IPS-18c (cell line): ENCODE results near the gene DOCK2.

Source experiments
- H3K4me3 ChIP-seq: 2 replicates; pipeline ENCODE4 v1.7.0; 2013; ENCODE audit warnings: low read depth, mild to moderate bottlenecking, low read length, moderate library complexity; ENCODE audit not compliant: insufficient read depth
- H3K9me3 ChIP-seq: one replicate; pipeline ENCODE4 v1.6.1; 2013; ENCODE audit warnings: mild to moderate bottlenecking, low read length, moderate library complexity; ENCODE audit not compliant: control insufficient read depth, insufficient read depth

Gene DOCK2

GRCh38 chr5:170095646-170096045 is 458.6 kb downstream of the DOCK2 start:
- no peaks in the 10 kb centered on the region for H3K9me3 ChIP-seq

GRCh38 chr5:170097934-170098333 is 460.9 kb downstream of the DOCK2 start:
- no peak overlapping the region for H3K4me3 ChIP-seq
- no peaks in the 10 kb centered on the region for H3K9me3 ChIP-seq

More at GRCh38 chr5:170095646-170096045, 458.6 kb downstream of the DOCK2 start:
- no peak overlapping the region for H3K4me3 ChIP-seq

DNA sequence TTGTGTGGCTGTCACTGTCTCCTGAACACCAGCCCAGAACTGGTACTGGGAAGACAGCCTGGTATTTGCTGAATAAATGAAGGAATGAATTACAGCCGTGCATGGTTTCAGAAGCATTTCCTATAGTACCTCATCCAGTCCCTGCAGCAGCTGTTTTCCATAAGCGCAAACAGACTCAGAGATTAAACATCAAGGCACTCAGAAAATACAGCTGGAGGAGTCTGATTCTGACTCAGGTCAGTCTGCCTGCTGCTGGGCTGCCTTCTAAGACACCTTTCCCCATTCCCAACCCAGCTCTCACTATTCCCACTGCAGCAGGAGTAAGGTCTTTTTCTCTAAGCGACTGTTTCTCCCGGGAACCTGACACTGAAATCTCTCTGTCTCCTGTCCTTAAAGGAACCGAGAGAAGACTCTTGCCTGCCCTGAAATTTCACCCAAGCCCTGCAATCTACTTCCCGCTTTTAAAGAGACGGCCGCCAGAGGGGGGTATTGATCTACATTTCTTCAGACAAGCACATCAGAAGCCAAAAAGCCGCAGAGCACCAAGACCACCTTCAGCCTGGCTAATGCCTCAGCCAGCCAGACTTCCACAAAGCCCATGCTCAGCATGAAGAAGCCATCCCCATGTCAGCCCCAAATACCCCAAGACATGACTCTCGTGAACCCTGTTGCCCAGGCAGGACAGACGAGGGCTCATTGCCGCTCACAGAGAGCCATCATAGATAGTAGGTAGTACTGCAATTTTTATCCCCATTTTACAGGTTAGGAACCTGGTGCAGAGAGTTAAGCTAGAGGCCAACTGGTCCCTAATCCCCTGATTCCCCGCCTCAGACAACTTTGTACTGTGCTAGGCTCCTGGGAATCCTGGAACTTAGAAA is 463.2 kb downstream of the DOCK2 start:
- Histone ChIP-seq H3K4me3 (no peak overlapping the region), H3K9me3 (no peaks in the 10 kb centered on the region)

GRCh38 chr5:170103447-170103846 is 466.4 kb downstream of the DOCK2 start:
- Histone ChIP-seq H3K9me3 (no peaks in the 10 kb centered on the region), H3K4me3 (no peak overlapping the region)

GRCh38 chr5:170104299-170104698 is 467.2 kb downstream of the DOCK2 start:
- H3K4me3 ChIP-seq, result no peak overlapping the region
- H3K9me3 ChIP-seq, result no peaks in the 10 kb centered on the region

GRCh38 chr5:170104710-170105109 is 467.6 kb downstream of the DOCK2 start:
- no peaks in the 10 kb centered on the region for H3K9me3 ChIP-seq
- no peak overlapping the region for H3K4me3 ChIP-seq

GRCh38 chr5:170105642-170106611 is 468.9 kb downstream of the DOCK2 start, which contains the start of gene FOXI1:
Gene FOXI1 (plus strand): TSS chr5:170105897. CDS start chr5:170105958, 61 bp downstream.
- H3K4me3 ChIP-seq, result no peak within 1 kb of the TSS

GRCh38 chr5:170107674-170108073 is 470.6 kb downstream of the DOCK2 start:
- no peaks in the 10 kb centered on the region for H3K9me3 ChIP-seq
- H3K4me3 ChIP-seq, result no peak overlapping the region

More at GRCh38 chr5:170105642-170106611, 468.9 kb downstream of the DOCK2 start, which contains the start of gene FOXI1:
- H3K9me3 ChIP-seq, result no peaks in the 10 kb centered on the region

- Histone ChIP-seq H3K4me3 (no peak overlapping the region), H3K9me3 (no peaks in the 10 kb centered on the region)
Measured at GRCh38 chr5:170108266-170108785, 471.3 kb downstream of the DOCK2 start.

DNA sequence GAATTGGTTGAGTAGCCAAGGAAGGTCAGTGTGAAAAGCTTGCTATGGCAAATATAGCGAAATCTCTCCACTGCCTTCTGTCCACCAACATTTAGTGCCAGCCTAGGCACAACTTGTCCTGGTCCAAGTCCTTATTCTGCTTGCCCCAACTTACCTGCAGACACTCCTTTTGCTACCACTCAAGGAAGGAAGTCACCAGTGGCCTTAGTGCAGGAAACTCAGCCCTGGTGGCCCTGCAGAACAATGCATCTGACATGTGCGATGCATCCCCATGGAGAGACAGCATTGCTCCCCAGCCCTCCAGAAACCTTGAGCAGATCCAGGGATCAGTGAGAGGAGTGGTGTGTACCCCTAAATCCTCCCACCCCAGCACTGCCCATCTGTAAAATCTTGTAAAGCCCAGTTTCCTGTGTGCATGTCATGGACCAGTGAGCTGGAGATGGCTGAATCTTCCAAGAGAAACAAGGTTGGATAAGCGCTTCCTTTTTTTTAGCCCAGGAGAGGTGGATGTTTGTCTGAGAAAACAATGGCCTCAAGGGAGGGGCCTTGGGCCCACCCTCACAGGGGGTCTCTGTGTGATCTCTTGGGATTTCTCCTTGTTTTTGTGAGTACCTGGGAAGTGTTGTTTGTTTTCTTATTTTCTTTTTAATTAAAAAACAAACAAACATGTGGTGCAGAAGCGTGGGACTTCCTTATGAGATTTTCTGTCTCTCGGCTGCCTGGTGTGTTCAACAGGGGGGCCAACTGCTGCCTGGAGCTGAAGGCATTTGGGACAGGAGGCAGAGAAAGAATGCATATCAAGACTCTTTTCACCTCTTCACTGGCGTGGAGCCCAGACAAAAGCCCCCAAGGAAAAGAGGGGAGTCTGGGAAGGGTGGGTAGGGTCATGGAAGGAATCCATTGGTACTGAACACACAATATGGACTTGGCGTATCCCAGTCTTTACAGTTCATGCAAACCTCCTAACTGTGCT is 472.3 kb downstream of the DOCK2 start:
- Histone ChIP-seq H3K4me3 (no peak overlapping the region), H3K9me3 (no peaks in the 10 kb centered on the region)

- Histone ChIP-seq H3K9me3 (peaks cover 4% of the 10 kb centered on the region), H3K4me3 (no peak overlapping the region)
Measured at GRCh38 chr5:170110403-170111087, 473.5 kb downstream of the DOCK2 start.

GRCh38 chr5:170111088-170111785 is 474.2 kb downstream of the DOCK2 start:
- Histone ChIP-seq H3K9me3 (peaks cover 4% of the 10 kb centered on the region), H3K4me3 (no peak overlapping the region)

DNA sequence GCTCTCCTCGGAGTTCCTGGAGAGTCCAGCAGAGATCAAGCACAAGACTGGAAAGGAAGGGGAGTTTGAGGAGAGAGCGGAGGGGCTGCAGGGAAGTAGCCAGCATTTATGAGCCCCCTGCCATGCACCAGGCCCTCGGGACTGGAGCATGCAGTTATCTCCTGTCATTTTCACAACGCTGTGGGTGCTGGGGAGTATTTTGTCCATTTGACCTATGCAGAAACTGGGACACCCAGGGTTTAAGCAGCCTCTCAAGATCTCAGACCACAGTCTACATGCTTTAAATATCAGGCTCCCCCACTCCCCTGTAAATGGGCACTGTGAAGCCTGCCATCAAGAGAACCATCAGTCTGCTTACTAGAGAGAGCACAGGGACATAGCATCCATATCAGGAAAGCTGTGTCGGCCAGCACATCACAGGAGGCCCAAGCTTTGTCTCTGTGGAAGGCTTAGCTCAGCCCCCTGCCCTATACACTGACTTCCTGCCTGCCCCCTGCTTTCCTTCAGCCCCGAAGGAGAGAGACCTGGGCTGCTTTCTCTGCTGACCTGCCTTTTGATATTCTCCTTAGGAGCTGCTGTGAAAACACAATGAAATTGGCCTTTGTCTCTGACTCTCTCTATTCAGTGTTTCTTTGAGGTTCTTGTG is 475.9 kb downstream of the DOCK2 start:
- H3K4me3 ChIP-seq, result no peak overlapping the region

DNA sequence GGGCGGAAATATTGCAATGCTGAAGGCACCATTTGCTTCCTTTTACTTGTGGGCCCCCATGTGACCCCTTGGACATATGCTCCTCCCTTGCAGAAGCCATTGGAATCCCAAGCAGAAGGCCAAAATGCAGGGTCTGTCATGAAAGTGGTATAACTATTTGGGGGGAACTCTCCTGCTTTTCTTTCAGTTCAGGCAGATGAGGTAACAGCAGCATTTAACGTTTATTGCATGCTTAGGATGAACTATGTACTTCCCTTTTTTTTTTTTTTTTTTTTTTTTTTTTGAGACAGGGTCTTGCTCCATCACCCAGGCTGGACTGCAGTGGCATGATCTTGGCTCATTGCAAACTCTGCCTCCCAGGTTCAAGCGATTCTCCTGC is 476.4 kb downstream of the DOCK2 start:
- Histone ChIP-seq H3K4me3 (no peak overlapping the region), H3K9me3 (peaks cover 4% of the 10 kb centered on the region)

More for the DNA sequence above, 475.9 kb downstream of the DOCK2 start:
- H3K9me3 ChIP-seq, result peaks cover 4% of the 10 kb centered on the region

- Histone ChIP-seq H3K9me3 (peaks cover 4% of the 10 kb centered on the region), H3K4me3 (no peak overlapping the region)
Measured at GRCh38 chr5:170114271-170114670, 477.2 kb downstream of the DOCK2 start.
